OCI-LY3 (cell line): ENCODE measurements around the gene RIF1.

Experiments
- CTCF ChIP-seq: fragments of 200-600, 300-600 bp; sonication (generic); IDR thresholded peaks from 2 replicates; pipeline ENCODE4 v1.5.1; 2014; ENCODE audit warnings: antibody characterized with exemption, low read length, low read depth
- EZH2phosphoT487 ChIP-seq: fragments of 200-600 bp; shearing (Covaris generic); IDR thresholded peaks from 2 replicates; pipeline ENCODE4 v1.6.1; 2018; ENCODE audit warnings: antibody characterized with exemption, mixed run types, low read depth

GRCh38 chr2:151518802-151519201, 109.1 kb downstream of the RIF1 start:
- TF ChIP-seq CTCF (no peak), EZH2phosphoT487 (no peak)
